DOHH2 (cell line): Measurements from ENCODE around the gene RHBG.

ENCODE experiments used
- H3F3A ChIP-seq: fragments of 200-600 bp; sonication (generic), shearing (Covaris generic); 2 replicates; pipeline ENCODE4 v1.6.0; 2016; ENCODE audit warnings: antibody characterized with exemption, mild to moderate bottlenecking; ENCODE audit not compliant: control insufficient read depth, insufficient read depth
- H3K27ac ChIP-seq: fragments of 200-600 bp; sonication (generic); 2 replicates; pipeline ENCODE4 v1.5.1; 2014; ENCODE audit warnings: low read depth, mild to moderate bottlenecking, low read length, moderate library complexity
- H3K27me3 ChIP-seq: fragments of 200-600 bp; sonication (generic); 2 replicates; pipeline ENCODE4 v1.6.1; 2014; ENCODE audit warnings: mild to moderate bottlenecking, low read length, mixed read lengths; ENCODE audit not compliant: control insufficient read depth
- H3K36me3 ChIP-seq: fragments of 200-600 bp; sonication (generic); 2 replicates; pipeline ENCODE4 v1.6.1; 2014; ENCODE audit warnings: mild to moderate bottlenecking, low read length, moderate library complexity, mixed read lengths; ENCODE audit not compliant: control insufficient read depth
- H3K4me1 ChIP-seq: fragments of 200-600 bp; sonication (generic); 2 replicates; pipeline ENCODE4 v1.6.1; 2014; ENCODE audit warnings: mild to moderate bottlenecking, low read length, mixed read lengths; ENCODE audit not compliant: control insufficient read depth
- H3K4me2 ChIP-seq: fragments of 200-600 bp; sonication (generic); 2 replicates; pipeline ENCODE4 v1.6.0; 2014; ENCODE audit warnings: mild to moderate bottlenecking, low read length, moderate library complexity
- H3K4me3 ChIP-seq: fragments of 200-600 bp; sonication (generic); 2 replicates; pipeline ENCODE4 v1.5.1; 2014; ENCODE audit warnings: mild to moderate bottlenecking, low read length, mixed read lengths
- H3K79me2 ChIP-seq: fragments of 200-600 bp; sonication (generic); 2 replicates; pipeline ENCODE4 v1.6.1; 2014; ENCODE audit warnings: mild to moderate bottlenecking, low read length, mixed read lengths; ENCODE audit not compliant: control insufficient read depth
- H3K9me2 ChIP-seq: fragments of 200-600 bp; sonication (generic); replicated peaks from 2 replicates; pipeline ENCODE4 v1.6.1; 2014; ENCODE audit warnings: mild to moderate bottlenecking, low read length, mixed read lengths; ENCODE audit not compliant: control insufficient read depth
- H3K9me3 ChIP-seq: fragments of 200-600 bp; sonication (generic); 2 replicates; pipeline ENCODE4 v1.6.1; 2014; ENCODE audit warnings: antibody characterized with exemption, low read length, mixed read lengths; ENCODE audit not compliant: control insufficient read depth, insufficient read depth
- H4K20me1 ChIP-seq: fragments of 200-600 bp; sonication (generic); 2 replicates; pipeline ENCODE4 v1.6.0; 2014; ENCODE audit warnings: low read depth, mild to moderate bottlenecking, antibody characterized with exemption, low read length, moderate library complexity; ENCODE audit not compliant: control insufficient read depth, insufficient read depth
- EZH2phosphoT487 ChIP-seq: fragments of 200-600 bp; sonication (generic); IDR thresholded peaks from 2 replicates; pipeline ENCODE4 v1.6.1; 2017; ENCODE audit warnings: borderline replicate concordance, mild to moderate bottlenecking, antibody characterized with exemption, low read length, moderate library complexity, mixed read lengths
- TF ChIP-seq, protein P1 (sequence below): fragments of 200-600 bp; sonication (generic); IDR thresholded peaks from one replicate; pipeline ENCODE4 v1.5.1; 2014; ENCODE audit warnings: antibody characterized with exemption, mild to moderate bottlenecking, low read depth, low read length; ENCODE audit not compliant: poor library complexity, severe bottlenecking

Gene RHBG

DNA sequence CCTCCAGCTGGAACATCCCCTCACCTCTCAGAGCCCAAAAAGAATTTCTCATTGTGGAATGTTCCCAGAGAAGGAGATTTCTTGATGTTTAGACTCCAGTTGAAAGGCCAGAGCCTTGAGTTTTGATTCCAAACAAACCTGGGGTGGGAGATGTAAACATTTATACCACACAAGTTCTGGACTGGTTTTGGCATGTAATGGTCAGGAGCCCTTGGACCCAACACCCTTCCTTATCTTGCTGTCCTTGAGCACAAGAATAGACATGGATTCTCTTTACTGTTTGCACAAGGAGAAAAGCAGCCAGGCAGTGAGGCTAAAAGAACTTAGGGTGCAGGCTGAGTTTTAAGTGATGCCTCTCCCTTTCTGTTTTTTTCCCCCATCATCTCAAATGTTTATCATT, 4.5 kb downstream of the RHBG start:
- no peaks in the 10 kb centered on the region for H3F3A ChIP-seq
- no peaks in the 10 kb centered on the region for H4K20me1 ChIP-seq
- H3K27me3 ChIP-seq: peaks cover 38% of the 10 kb centered on the region
- no peaks in the 10 kb centered on the region for H3K9me2 ChIP-seq
- no peak overlapping the region for H3K27ac ChIP-seq
- H3K4me3 ChIP-seq: no peak overlapping the region
- H3K79me2 ChIP-seq: no peaks in the 10 kb centered on the region
- H3K4me1 ChIP-seq: no peaks in the 10 kb centered on the region
- H3K9me3 ChIP-seq: no peaks in the 10 kb centered on the region
- no peak overlapping the region for H3K4me2 ChIP-seq
- H3K36me3 ChIP-seq: no peaks in the 10 kb centered on the region
- no peak for TF ChIP-seq EZH2phosphoT487
- TF ChIP-seq, protein P1, sequence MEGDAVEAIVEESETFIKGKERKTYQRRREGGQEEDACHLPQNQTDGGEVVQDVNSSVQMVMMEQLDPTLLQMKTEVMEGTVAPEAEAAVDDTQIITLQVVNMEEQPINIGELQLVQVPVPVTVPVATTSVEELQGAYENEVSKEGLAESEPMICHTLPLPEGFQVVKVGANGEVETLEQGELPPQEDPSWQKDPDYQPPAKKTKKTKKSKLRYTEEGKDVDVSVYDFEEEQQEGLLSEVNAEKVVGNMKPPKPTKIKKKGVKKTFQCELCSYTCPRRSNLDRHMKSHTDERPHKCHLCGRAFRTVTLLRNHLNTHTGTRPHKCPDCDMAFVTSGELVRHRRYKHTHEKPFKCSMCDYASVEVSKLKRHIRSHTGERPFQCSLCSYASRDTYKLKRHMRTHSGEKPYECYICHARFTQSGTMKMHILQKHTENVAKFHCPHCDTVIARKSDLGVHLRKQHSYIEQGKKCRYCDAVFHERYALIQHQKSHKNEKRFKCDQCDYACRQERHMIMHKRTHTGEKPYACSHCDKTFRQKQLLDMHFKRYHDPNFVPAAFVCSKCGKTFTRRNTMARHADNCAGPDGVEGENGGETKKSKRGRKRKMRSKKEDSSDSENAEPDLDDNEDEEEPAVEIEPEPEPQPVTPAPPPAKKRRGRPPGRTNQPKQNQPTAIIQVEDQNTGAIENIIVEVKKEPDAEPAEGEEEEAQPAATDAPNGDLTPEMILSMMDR: no peak

GRCh38 chr1:156376146-156376545, 7.1 kb downstream of the RHBG start:
- no peaks in the 10 kb centered on the region for H3F3A ChIP-seq
- no peaks in the 10 kb centered on the region for H3K4me1 ChIP-seq
- H3K9me3 ChIP-seq: no peaks in the 10 kb centered on the region
- TF ChIP-seq, protein P1: no peak
- no peak for TF ChIP-seq EZH2phosphoT487
- no peak overlapping the region for H3K4me2 ChIP-seq
- H3K9me2 ChIP-seq: no peaks in the 10 kb centered on the region
- H4K20me1 ChIP-seq: no peaks in the 10 kb centered on the region
- H3K27ac ChIP-seq: no peak overlapping the region
- peaks cover 26% of the 10 kb centered on the region for H3K27me3 ChIP-seq
- H3K79me2 ChIP-seq: no peaks in the 10 kb centered on the region
- no peak overlapping the region for H3K4me3 ChIP-seq
- no peaks in the 10 kb centered on the region for H3K36me3 ChIP-seq

DNA sequence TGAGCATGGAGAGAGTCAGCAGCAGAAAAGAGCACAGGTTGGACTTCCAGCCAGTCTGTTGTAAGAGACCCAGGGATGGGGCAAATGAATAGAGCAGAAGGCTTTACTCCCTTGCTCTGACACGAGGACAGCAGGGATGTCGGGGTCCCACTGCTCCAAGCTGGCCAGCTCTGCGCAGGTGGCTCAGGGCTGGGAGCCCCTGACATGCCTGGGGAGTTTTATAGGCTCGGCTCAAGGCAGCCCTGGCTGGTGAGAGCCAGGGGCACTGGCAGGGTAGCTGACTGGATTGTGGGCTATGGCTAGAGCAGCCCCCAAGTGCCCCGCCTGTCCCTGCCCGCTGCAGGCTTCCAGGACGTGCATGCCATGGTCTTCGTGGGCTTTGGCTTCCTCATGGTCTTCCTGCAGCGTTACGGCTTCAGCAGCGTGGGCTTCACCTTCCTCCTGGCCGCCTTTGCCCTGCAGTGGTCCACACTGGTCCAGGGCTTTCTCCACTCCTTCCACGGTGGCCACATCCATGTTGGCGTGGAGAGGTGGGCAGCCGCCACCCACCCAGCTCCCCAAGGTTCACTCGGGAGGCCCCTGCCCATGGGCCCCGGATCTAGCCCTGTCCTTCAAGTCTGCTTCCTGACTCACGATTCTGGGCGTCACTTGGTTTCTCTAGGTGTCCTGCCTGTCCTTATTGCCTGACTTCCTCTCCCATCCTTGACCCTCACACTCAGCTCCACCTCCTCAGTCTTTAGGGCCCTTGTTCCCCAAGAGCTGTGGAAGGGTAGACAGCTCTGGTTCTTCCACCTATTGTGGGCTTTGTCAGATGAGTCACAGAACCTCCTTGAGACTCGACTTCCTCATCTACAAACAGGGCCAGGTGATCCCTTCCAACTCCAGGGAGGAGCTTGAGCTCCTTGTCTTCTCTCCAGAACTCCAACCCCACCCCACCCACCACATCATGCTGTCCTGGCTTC, 8.2 kb downstream of the RHBG start:
- Histone ChIP-seq H4K20me1 (no peaks in the 10 kb centered on the region), H3K4me2 (no peak overlapping the region)
- TF ChIP-seq, protein P1: no peak
- TF ChIP-seq EZH2phosphoT487: no peak

More for the DNA sequence above, 8.2 kb downstream of the RHBG start:
- Histone ChIP-seq H3F3A (no peaks in the 10 kb centered on the region), H3K9me3 (no peaks in the 10 kb centered on the region), H3K9me2 (no peaks in the 10 kb centered on the region), H3K79me2 (no peaks in the 10 kb centered on the region), H3K27ac (no peak overlapping the region), H3K36me3 (no peaks in the 10 kb centered on the region), H3K4me1 (no peaks in the 10 kb centered on the region), H3K27me3 (peaks cover 20% of the 10 kb centered on the region), H3K4me3 (no peak overlapping the region)
